Stimulated activated naive CD8-positive, alpha-beta T cell treated with anti-CD3 and anti-CD28 coated beads, Interleukin-15, Interleukin-2, amounts not matched to agents 100 ng/mL and 50 ng/mL, for 24 hours (primary cell): ENCODE results near the gene DAZ2.
"Not testable (repeated sequence)": the region's sequence is repeated elsewhere in the genome, so short reads cannot be mapped to it uniquely, and the experiment has no call there.

ENCODE experiments used
- H3K27ac Mint-ChIP-seq: one replicate; pipeline ENCODE4 v1.8.0; 2021; ENCODE audit warnings: mild to moderate bottlenecking, mixed read lengths
- H3K27me3 Mint-ChIP-seq: one replicate; pipeline ENCODE4 v1.8.0; 2021; ENCODE audit warnings: mixed read lengths
- H3K36me3 Mint-ChIP-seq: one replicate; pipeline ENCODE4 v1.8.0; 2021; ENCODE audit warnings: low read depth, mixed read lengths
- H3K4me1 Mint-ChIP-seq: one replicate; pipeline ENCODE4 v1.8.0; 2021; ENCODE audit warnings: low read depth, mixed read lengths
- H3K4me3 Mint-ChIP-seq: one replicate; pipeline ENCODE4 v1.8.0; 2021; ENCODE audit warnings: mild to moderate bottlenecking, mixed read lengths
- H3K9me3 Mint-ChIP-seq: one replicate; pipeline ENCODE4 v1.8.0; 2021; ENCODE audit warnings: mixed read lengths

DAZ2 gene, protein sequence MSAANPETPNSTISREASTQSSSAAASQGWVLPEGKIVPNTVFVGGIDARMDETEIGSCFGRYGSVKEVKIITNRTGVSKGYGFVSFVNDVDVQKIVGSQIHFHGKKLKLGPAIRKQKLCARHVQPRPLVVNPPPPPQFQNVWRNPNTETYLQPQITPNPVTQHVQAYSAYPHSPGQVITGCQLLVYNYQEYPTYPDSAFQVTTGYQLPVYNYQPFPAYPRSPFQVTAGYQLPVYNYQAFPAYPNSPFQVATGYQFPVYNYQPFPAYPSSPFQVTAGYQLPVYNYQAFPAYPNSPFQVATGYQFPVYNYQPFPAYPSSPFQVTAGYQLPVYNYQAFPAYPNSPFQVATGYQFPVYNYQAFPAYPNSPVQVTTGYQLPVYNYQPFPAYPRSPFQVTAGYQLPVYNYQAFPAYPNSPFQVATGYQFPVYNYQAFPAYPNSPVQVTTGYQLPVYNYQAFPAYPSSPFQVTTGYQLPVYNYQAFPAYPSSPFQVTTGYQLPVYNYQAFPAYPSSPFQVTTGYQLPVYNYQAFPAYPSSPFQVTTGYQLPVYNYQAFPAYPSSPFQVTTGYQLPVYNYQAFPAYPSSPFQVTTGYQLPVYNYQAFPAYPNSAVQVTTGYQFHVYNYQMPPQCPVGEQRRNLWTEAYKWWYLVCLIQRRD

GRCh38 chrY:23219233-23219632 is at the start of gene DAZ2:
TSS of gene DAZ2 (plus strand) at chrY:23219533. CDS start at chrY:23219741, 208 bp downstream.
- H3K9me3 Mint-ChIP-seq, H3K27me3 Mint-ChIP-seq, H3K4me3 Mint-ChIP-seq, H3K36me3 Mint-ChIP-seq, H3K27ac Mint-ChIP-seq, H3K4me1 Mint-ChIP-seq: not testable (repeated sequence)

- H3K4me3 Mint-ChIP-seq, H3K4me1 Mint-ChIP-seq, H3K36me3 Mint-ChIP-seq, H3K27me3 Mint-ChIP-seq, H3K9me3 Mint-ChIP-seq, H3K27ac Mint-ChIP-seq: not testable (repeated sequence)
These were observed 20.4 kb upstream of the DAZ2 start, which contains the start of gene DAZ1 for GRCh38 chrY:23198908-23199307. TSS of gene DAZ1 (minus strand) at chrY:23199008. CDS start at chrY:23198800, 208 bp downstream.

DNA sequence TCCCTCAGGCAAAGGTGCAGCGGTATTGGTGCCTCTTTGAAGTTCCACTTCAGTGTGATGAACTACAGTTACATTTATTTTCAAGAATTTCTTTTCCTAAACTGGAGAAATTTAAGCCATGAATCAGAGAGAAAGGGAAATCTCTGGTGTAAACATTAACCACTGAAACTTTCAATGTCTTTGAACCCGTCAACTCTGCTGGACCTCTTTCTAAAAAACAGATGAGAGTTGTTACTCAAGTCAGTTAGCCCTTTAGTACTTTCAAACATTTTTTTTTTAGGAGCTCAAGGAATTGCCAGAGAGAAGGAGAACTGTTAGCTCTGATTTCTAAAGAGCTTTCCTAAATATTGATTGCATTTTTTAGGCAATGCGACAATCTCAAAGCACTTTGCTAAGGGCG is 11.9 kb upstream of the DAZ2 start:
- H3K4me1 Mint-ChIP-seq, H3K27me3 Mint-ChIP-seq, H3K9me3 Mint-ChIP-seq, H3K36me3 Mint-ChIP-seq, H3K27ac Mint-ChIP-seq, H3K4me3 Mint-ChIP-seq: not testable (repeated sequence)

DNA sequence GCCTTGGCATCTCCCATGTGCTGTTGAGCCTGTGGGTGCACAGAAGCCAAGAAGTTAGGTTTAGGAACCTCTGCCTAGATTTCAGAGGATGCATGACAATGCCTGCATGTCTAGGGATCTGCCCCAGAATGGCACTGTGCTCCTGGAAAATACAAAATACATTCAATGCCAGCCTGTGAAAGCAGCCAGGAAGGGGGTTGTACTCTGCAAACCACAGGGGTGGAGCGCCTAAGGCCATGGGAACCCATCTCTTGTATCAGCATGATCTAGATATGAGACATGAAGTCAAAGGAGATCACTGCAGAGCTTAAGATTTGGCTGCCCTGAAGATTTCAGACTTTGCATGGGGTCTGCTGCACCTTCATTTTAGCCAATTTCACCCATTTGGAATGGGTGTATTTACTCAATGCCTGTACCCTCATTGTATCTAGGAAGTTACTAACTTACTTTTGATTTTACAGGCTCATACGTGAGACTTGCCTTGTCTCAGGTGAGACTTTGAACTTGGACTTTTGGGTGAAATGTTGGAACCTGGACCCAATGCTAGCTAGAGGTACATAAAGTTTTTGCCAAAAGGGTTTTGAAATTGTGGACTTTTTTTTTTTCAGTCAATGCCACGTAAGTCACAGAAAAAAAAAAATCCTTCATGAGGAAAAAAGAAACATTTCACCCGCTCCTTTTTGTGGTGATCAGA is 9.4 kb upstream of the DAZ2 start:
- not testable (repeated sequence) for H3K9me3 Mint-ChIP-seq, H3K27ac Mint-ChIP-seq

GRCh38 chrY:23210681-23211080 is 8.7 kb upstream of the DAZ2 start:
- H3K27ac Mint-ChIP-seq, H3K9me3 Mint-ChIP-seq, H3K4me3 Mint-ChIP-seq, H3K27me3 Mint-ChIP-seq, H3K36me3 Mint-ChIP-seq, H3K4me1 Mint-ChIP-seq: not testable (repeated sequence)

More for the DNA sequence above, 9.4 kb upstream of the DAZ2 start:
- H3K4me3 Mint-ChIP-seq, H3K36me3 Mint-ChIP-seq, H3K4me1 Mint-ChIP-seq, H3K27me3 Mint-ChIP-seq: not testable (repeated sequence)
